Subcutaneous adipose tissue (tissue), 4 donors: ENCODE measurements around the gene MOCS2. TPM values are rescaled to one million over a fixed set of nuclear protein-coding genes. Genes with fewer than 3 reads are reported as not detected.

Source experiments
- total RNA-seq, 4 donors: library from RNA; depleted of rRNA; stranded (reverse); fragments of >200 nt; gene quantifications; one replicate each; pipeline ENCODE4 v1.1.0, GENCODE V29; 2016
- TF ChIP-seq, protein P1 (sequence below): fragments of 450-650 bp; IDR thresholded peaks from one replicate; pipeline ENCODE4 v1.5.1; 2016; ENCODE audit warnings: low read depth, mild to moderate bottlenecking, control low read depth, antibody characterized with exemption, moderate library complexity

The MOCS2 gene
- total RNA-seq, 4 donors from 2014 or later, result 30.5 to 82.8 (median 41.5) TPM

- TF ChIP-seq, protein P1, sequence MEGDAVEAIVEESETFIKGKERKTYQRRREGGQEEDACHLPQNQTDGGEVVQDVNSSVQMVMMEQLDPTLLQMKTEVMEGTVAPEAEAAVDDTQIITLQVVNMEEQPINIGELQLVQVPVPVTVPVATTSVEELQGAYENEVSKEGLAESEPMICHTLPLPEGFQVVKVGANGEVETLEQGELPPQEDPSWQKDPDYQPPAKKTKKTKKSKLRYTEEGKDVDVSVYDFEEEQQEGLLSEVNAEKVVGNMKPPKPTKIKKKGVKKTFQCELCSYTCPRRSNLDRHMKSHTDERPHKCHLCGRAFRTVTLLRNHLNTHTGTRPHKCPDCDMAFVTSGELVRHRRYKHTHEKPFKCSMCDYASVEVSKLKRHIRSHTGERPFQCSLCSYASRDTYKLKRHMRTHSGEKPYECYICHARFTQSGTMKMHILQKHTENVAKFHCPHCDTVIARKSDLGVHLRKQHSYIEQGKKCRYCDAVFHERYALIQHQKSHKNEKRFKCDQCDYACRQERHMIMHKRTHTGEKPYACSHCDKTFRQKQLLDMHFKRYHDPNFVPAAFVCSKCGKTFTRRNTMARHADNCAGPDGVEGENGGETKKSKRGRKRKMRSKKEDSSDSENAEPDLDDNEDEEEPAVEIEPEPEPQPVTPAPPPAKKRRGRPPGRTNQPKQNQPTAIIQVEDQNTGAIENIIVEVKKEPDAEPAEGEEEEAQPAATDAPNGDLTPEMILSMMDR, result no peak
Measured at GRCh38 chr5:53123702-53124101, 14.1 kb upstream of the MOCS2 start.

GRCh38 chr5:53120165-53120564 is 10.6 kb upstream of the MOCS2 start:
- TF ChIP-seq, protein P1, result no peak

DNA sequence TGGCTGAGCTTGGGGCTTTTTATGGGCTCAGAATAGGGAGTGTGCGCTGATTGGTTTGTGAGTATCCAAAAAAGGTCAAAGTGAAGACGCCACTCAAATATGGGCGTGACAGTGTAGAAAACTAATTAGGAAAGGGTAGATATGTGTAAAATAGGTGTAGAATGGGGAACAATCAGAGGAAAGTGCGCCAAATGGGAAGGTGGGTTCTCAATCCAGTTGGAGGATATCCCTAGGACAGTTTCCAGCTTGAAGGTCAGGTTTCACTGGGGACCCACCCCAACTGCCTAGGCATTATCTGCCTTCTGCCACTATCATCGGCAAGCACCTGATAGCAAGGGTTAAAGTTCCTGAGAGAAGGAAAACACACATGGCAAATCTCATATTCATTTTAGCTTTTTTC is 9.3 kb upstream of the MOCS2 start:
- TF ChIP-seq, protein P1, result no peak

- TF ChIP-seq, protein P1, result no peak
Measured at GRCh38 chr5:53116597-53116996, 7.0 kb upstream of the MOCS2 start.

DNA sequence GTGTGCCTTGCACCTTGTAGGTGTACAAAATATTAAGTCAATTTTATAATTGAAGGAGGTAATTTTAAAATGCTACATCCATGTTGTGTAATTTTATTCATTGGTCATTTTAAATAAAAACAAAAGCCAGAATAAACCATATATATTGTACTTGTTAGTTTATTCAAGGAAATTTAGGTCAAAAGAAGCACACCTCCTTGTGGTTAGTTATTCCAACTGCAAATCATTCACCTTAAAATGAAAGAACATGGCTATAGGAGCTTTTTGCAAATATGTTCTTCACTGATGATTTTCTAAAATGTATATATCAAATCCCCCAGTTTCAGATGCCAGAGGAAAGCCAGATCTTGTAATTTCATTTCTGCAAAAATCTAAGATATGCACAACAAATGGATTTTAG is 5.4 kb upstream of the MOCS2 start:
- TF ChIP-seq, protein P1, result no peak

- TF ChIP-seq, protein P1, result no peak
Measured at GRCh38 chr5:53113947-53114346, 4.4 kb upstream of the MOCS2 start.

DNA sequence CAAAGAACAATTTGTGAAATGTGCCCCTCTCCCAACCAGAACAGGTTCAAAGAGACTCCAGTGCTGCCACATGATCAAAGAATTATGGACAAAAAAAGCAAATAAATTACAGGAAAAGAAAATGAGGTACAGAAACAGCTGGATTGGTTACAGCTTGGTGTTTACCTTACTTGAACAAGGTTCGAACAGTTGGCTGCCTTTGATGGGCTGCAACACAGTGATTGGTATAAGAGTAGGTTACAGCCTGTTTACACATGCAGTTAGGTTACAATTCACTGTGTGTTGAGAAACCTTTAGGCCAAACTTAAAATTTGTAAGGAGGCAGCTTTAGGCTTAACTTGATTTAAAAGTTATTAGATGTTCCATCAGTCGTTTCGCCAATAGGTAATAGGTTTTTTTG is 3.4 kb upstream of the MOCS2 start:
- TF ChIP-seq, protein P1, result no peak

- TF ChIP-seq, protein P1, result no peak
Measured at GRCh38 chr5:53111139-53111538, 1.6 kb upstream of the MOCS2 start.
